Prostate gland (tissue), 2 donors: ENCODE measurements around the gene ZMYM5. TPM values are rescaled to one million over a fixed set of nuclear protein-coding genes. Genes with fewer than 3 reads are reported as not detected.

Experiments used
- DNase-seq: peaks from one replicate; pipeline ENCODE4 v3.0.0-alpha.2; 2019; ENCODE audit warnings: low spot score
- H3K27ac ChIP-seq, 2 donors: fragments of 200-600 bp; sonication (generic); 2 replicates each; pipeline ENCODE4 v1.5.1; 2017 to 2019
- H3K27me3 ChIP-seq: fragments of 200-600 bp; sonication (generic); replicated peaks from 2 replicates; pipeline ENCODE4 v1.5.1; 2019; ENCODE audit not compliant: insufficient read depth
- H3K36me3 ChIP-seq, 2 donors: fragments of 200-600 bp; sonication (generic); 1 replicate in 1 of 2; 2 replicates in 1 of 2; pipeline versions ENCODE4 v1.5.1 to v1.8.1; 2017 to 2019
- H3K4me1 ChIP-seq: fragments of 200-600 bp; sonication (generic); replicated peaks from 2 replicates; pipeline ENCODE4 v1.5.1; 2019
- H3K4me3 ChIP-seq, 2 donors: fragments of 200-600 bp; sonication (generic); 2 replicates each; pipeline ENCODE4 v1.5.1; 2017 to 2019
- H3K9me3 ChIP-seq: fragments of 200-600 bp; sonication (generic); 2 replicates; pipeline ENCODE4 v1.5.1; 2017
- CTCF ChIP-seq, 4 experiments: fragments of 200-600 bp in 2 of 4; fragments of 450-650 bp in 2 of 4; sonication (generic) in 2 of 4; IDR thresholded peaks; 1 replicate in 3 of 4; 2 replicates in 1 of 4; pipeline ENCODE4 v1.5.1; 2016 to 2019; ENCODE audit warnings: antibody characterized with exemption in 4 of 4, mild to moderate bottlenecking in 2 of 4, moderate library complexity in 2 of 4
- POLR2A ChIP-seq: fragments of 450-650 bp; IDR thresholded peaks from one replicate; pipeline ENCODE4 v1.6.1; 2016; ENCODE audit warnings: antibody characterized with exemption, mild to moderate bottlenecking
- POLR2AphosphoS5 ChIP-seq: sonication (generic); formaldehyde crosslinking; IDR thresholded peaks from one replicate; pipeline ENCODE4 v1.6.1; 2017; ENCODE audit warnings: antibody characterized with exemption
- WGBS: methylation state at CpG from one replicate; pipeline ENCODE4 v1.1.5; 2018; 5-methylcytosine and 5-hydroxymethylcytosine counted together
- intact Hi-C: fragments of 100-400 bp; cut with DNase I; formaldehyde crosslinking; loops from one replicate; pipeline ENCODE4 v1.14.2; 2022
- total RNA-seq, 2 donors: library from RNA; depleted of rRNA; stranded (reverse); fragments of >200 nt; gene quantifications; one replicate each; pipeline ENCODE4 v1.1.0, GENCODE V29; 2016

ZMYM5 gene
- total RNA-seq, 2 donors from 2014 or later = 19.6 to 21.5 TPM

- no peak for TF ChIP-seq POLR2A
- TF ChIP-seq CTCF (IDR thresholded peaks at IDR 0.05) = no peak
- TF ChIP-seq POLR2AphosphoS5 = no peak
- Histone ChIP-seq H3K36me3 (no peaks in the 10 kb centered on the region), H3K27ac (no peak overlapping the region), H3K4me3 (no peak overlapping the region), H3K9me3 (no peaks in the 10 kb centered on the region), H3K4me1 (no peaks in the 10 kb centered on the region), H3K27me3 (no peaks in the 10 kb centered on the region)
- intact Hi-C loops = no loop called here
- 87% methylated on average over 1 of the region's 1 CpG for WGBS
- no peak for DNase-seq
Observed at GRCh38 chr13:19852766-19853165, 10.7 kb downstream of the ZMYM5 start.

- no peaks in the 10 kb centered on the region for H3K4me1 ChIP-seq
- no peak overlapping the region for H3K4me3 ChIP-seq
- H3K27me3 ChIP-seq = no peaks in the 10 kb centered on the region
- no peak for DNase-seq
- TF ChIP-seq POLR2A = no peak
- TF ChIP-seq POLR2AphosphoS5 = no peak
- TF ChIP-seq CTCF (IDR thresholded peaks at IDR 0.05) = no peak
- WGBS = 32% methylated on average over 2 of the region's 2 CpGs
- H3K36me3 ChIP-seq = no peaks in the 10 kb centered on the region
- no peak overlapping the region for H3K27ac ChIP-seq
- intact Hi-C loops = no loop called here
- H3K9me3 ChIP-seq = no peaks in the 10 kb centered on the region
Observed at GRCh38 chr13:19845758-19846157, 17.7 kb downstream of the ZMYM5 start.

- no peak overlapping the region for H3K27ac ChIP-seq
- intact Hi-C loops = no loop called here
- no peak for DNase-seq
- H3K9me3 ChIP-seq = no peaks in the 10 kb centered on the region
- TF ChIP-seq POLR2AphosphoS5 = no peak
- no peak for TF ChIP-seq CTCF (IDR thresholded peaks at IDR 0.05)
- no peak for TF ChIP-seq POLR2A
- WGBS = 57% methylated on average over 4 of the region's 4 CpGs
- H3K4me3 ChIP-seq = no peak overlapping the region
- no peaks in the 10 kb centered on the region for H3K27me3 ChIP-seq
- H3K36me3 ChIP-seq = no peaks in the 10 kb centered on the region
- H3K4me1 ChIP-seq = no peaks in the 10 kb centered on the region
Observed at GRCh38 chr13:19838865-19839275, 24.6 kb downstream of the ZMYM5 start.

- Histone ChIP-seq H3K4me1 (no peaks in the 10 kb centered on the region), H3K36me3 (no peaks in the 10 kb centered on the region), H3K27ac (no peak overlapping the region), H3K27me3 (no peaks in the 10 kb centered on the region), H3K9me3 (no peaks in the 10 kb centered on the region), H3K4me3 (no peak overlapping the region)
- intact Hi-C loops = no loop called here
- DNase-seq = no peak
- TF ChIP-seq CTCF (IDR thresholded peaks at IDR 0.05) (no peak), POLR2AphosphoS5 (no peak), POLR2A (no peak)
- WGBS = 89% methylated on average over 1 of the region's 1 CpG
Observed at GRCh38 chr13:19836472-19836871, 27.0 kb downstream of the ZMYM5 start.

GRCh38 chr13:19834704-19835103, 28.7 kb downstream of the ZMYM5 start:
- no peak overlapping the region for H3K27ac ChIP-seq
- no peaks in the 10 kb centered on the region for H3K27me3 ChIP-seq
- intact Hi-C loops = no loop called here
- no peaks in the 10 kb centered on the region for H3K4me1 ChIP-seq
- TF ChIP-seq POLR2AphosphoS5 = no peak
- TF ChIP-seq CTCF (IDR thresholded peaks at IDR 0.05) = no peak
- TF ChIP-seq POLR2A = no peak
- no peak overlapping the region for H3K4me3 ChIP-seq
- DNase-seq = no peak
- H3K9me3 ChIP-seq = no peaks in the 10 kb centered on the region
- H3K36me3 ChIP-seq = no peaks in the 10 kb centered on the region
- WGBS = 92% methylated on average over 4 of the region's 4 CpGs
